NCI-H510A treated with DMSO at 0.1 percent for 48 hours (cell line): Measurements from ENCODE around the gene PNMA8C.

Experiments
- DNase-seq: peaks from one replicate; lab custom pipeline; 2025; lab: John Stamatoyannopoulos, UW

Gene PNMA8C

DNA sequence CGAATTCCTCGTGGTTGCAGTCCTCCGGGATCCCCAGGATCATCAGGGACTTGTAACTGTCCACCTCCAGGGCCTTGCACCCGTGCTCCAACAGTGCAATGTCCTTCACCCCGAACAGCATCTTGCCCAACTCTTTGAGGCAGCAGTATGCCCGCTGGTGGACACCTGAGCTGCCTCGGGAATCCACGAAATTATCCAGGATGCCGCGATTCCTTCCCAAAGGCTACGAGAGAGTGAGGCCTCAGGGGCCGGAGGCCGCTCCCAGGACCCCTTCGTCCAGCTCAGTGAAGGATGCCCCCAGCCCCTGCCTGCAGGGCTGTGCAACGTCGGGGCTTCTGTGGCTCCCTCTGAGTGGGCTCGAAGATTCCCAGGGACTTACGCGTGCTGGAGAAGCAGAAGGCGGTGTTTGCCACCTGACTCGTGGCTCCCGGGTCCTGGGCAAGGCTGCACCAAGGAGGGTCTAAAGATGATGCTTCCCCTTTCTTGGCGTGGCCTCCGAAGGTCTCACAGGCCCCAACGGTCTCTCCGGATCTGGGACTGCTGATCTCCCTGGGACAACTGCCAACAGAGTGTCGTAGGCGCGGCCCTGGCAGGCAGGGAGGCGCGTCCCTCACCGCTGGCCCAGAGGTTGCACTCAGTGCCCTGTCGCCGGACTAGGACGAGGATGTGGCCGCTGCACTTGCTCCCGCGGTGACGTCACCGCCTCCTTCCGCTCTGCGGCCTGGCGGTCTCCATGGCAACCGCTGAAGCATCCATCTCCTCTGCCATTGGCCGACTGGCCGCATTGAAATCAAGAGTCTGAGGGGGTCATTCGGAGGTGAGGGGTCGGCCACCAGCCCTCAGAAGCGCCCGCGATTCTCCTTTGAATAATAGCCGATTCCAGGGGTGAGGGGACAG lies at the start of gene PNMA8C:
Gene PNMA8C (minus strand): TSS at position 698 of the 897 bp plus-strand sequence. CDS start 577 bp downstream, at position 121.
- peak; percentile 68 for DNase-seq

DNA sequence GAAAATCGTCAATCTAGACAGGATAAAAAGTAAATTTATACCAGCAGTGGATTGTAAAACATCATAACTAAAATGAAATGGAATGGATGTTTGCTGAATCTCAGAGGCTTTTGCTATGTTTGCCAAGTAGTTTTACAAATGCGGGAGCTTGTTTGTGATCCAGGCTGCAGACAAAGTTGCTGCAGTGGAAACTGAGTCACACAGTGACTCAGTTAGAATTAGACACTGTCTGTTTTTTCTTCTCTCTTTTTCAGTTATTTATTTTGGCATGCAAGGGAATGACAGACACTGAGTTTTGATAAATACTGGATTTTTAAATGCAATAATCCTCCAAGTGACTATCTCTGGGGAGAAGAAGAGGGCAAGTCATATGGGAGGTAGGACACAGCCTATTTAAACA lies 47.2 kb upstream of the PNMA8C start:
- DNase-seq, result no peak

DNA sequence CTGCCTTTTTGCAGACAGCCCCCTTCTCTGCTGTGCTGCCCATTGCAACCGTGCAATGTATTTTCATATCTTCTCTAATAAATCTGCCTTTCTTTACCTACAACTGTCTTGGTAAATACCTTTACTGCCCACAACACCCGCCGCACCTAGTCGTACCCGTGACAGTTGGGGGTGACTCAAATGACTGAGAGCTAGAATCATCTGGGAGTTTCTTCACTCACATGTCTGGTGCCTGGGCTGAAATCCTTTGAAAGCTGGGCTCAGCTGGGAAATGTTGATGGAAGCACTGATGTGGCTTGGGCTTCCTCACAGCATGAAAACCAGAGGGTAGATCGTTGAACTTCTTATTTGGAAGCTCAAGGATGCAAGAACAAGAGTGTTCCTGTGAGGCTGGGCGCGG lies 45.5 kb upstream of the PNMA8C start:
- no peak for DNase-seq

DNA sequence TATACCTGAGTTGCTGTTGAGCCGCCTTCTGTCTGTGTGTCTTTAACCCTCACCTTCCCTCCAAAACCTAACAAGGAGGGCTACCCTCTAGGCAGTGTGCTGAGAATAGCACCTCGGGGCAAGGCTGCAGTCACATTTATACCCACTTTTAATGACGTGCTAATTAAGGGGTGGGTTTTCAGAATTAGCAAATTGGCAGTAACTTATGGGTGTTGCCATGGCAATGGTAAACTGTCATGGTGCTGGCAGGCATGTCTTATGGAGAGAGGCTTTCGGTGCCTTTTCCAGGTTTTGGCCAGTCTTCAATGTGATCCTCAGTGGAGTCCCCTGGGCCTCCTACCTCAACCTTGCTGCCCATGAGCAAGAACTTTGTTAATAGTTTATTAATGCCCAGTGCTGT lies 43.9 kb upstream of the PNMA8C start:
- no peak for DNase-seq

DNA sequence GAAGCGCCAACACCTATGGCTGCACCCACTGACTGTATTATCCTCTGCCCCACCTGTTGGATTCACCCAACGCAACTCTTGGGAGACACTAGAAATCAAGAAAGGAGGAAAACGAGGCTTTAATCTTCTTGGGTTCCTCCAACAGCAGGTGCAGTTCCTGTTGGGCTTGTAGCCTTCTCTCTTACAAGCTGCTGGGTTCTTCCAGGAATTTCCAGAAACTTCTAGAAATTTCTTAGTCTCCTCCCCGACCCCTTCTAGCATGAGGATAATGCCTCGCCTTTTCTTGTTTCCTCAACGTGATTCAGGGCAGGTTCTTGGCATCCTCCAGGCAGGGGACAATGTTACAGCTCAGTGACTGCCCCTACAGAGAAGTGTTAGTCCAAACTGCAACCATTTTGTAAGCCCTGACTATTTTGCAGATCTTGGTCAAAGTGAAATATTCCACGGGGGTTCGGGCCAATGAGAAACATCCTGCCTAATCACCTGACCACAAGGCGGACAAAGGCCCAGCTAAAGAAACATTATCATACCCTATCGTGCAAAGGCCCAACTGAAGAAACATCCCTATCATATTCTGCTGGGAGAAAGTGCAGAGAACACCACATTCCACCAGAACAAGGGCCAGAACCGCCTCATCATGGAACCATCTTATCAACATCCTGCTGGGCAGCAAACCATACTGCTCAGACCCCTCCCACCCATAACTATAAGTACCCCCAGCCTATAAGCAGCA lies 43.2 kb upstream of the PNMA8C start:
- DNase-seq, result peak; percentile 17

DNA sequence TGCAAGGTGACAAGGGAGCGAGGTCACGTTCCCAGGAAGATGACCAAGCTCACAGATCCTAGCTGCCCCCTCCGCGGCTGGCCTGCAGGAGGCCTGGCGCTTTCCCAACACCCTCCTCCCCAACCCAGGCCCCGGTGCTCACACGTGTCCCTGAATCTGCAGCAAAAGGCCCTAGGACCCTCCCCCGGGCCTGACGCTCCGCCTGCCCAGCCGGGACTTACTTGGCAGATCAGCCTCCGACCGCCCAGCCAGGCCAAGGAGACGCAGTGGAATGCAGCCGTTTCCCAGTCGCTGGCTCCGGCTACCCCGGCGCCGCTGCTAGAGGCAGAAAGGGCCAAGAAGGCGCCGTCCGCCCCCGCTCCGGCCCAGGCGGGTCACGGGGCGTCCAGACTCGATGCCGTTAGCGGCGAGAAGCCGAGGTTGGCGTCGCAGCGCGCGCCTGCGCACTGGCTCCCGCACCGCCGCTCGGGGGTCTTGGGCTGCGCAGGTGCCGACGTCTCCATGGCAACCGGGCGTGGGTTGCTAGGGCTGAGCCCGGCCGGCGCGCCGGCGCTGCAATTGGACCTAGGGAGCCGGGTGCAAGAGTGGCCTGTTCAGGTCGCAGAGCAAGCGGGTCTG lies 42.5 kb upstream of the PNMA8C start, which contains the start of gene PNMA8A:
Gene PNMA8A (minus strand): TSS at position 448 of the 618 bp plus-strand sequence. CDS start 528 bp downstream, outside the sequence.
- peak; percentile 60 for DNase-seq

DNA sequence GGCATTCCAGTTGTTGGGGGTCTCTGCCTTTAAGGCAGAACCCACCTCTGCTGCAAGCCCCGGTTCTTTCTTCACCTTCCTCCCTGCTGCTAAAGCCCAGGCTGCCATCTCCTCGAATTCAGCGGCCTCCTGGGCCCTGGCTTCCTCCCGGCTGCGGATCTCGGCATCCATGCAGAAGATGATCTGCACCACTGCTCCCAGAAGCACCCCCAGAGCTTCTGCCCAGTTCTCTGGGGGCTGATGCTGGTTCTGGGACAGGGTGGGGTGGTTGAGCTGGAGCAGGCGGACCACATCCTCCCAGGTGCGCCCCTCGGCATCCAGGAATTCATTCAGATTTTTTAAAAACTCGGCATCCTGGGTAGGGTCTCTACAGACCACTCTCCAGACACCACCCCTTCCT lies 41.6 kb upstream of the PNMA8C start:
- DNase-seq, result no peak

DNA sequence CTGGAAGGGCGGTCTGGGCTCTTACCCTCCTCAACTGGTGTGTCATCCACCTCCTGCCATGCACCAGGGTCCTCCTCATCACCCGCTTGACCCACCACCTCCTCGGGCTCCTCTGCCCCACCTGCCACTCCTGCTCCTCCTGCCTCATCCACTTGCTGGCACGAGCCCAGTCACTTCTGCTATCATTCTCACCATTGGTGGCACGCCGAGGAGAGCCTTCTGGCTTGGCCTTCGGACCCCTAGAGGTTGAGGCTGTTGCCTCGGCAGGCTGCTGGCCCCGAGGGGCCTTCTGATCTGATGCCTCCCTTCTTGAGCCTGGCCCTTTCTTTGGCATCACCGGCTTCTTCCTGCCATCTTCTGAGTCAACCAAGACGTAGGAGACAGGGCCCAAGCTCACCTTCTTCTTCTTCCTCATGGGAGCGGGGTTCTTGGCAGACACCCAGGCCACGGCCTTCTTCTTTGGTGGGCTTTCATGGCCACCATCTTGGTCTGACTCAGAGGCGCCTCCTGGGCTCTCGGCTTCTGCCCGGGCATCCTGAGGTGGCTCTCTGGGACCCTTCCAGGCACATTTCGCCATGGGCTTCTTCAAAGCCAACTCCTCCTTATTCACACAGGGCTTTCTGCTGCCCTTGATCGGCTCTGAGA lies 40.9 kb upstream of the PNMA8C start:
- no peak for DNase-seq

DNA sequence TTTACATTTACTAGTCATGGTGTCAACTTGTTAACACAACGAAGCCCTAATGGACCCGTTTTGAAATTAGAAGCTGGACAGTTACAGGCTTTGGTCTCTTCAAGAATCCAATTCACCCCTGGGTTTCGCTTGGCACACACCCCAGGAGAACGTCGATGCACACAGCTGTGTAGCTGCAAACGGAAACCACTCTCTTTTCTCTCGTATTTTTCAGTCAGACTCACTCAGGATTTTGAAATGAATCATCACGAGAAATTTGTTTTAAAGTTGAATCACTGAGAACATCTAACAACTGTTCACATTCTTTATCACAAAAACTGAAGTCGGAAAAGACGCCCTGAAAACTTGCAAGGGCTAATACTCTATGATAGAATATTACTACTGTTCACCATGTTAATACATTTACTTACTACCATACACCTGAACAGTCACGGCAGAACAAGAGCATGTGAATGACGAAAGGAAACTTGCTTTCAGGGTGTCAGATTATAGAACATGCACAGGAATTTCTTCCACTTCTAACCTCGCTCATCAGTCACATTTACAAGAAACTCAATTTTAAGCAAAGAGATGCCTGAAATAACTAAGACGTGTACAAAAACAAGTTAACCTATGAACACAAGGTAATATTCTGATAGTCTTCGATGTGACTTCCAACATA lies 37.9 kb upstream of the PNMA8C start:
- no peak for DNase-seq

DNA sequence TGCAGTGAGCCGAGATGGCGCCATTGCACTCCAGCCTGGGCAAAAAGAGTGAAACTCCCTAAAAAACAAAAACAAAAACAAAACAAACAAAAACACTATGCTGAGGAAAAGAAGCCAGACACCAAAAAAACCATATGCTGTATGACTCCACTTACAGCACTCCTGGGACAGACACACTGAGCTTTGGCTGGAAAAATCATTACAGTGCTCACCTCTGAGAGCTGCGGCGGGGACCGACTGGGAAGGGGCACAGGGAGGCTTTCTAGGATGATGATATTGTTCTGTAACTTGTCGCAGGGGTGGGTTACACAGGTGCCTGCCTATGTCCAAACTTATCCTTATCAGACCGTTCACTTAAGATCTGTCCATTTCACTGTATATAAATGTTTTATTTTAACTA lies 34.8 kb upstream of the PNMA8C start:
- DNase-seq, result no peak

DNA sequence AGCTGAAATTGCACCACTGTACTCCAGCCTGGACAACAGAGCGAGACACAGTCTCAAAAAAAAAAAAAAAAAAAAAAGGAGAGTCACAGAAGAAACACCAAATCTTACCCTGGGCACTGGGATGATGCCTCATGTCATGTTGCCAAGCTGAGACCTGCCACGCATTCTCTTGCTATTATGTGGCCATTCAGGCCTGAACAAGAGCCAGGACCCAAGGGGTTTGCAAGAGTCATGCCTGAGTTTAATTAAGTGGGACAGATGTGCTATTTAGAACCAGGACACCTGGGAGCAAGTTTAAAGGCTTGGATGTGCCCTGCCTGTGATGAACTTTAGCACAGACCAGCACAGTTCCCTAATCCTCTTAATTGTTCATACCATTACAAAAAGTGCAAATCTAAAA lies 32.8 kb upstream of the PNMA8C start:
- DNase-seq, result no peak

DNA sequence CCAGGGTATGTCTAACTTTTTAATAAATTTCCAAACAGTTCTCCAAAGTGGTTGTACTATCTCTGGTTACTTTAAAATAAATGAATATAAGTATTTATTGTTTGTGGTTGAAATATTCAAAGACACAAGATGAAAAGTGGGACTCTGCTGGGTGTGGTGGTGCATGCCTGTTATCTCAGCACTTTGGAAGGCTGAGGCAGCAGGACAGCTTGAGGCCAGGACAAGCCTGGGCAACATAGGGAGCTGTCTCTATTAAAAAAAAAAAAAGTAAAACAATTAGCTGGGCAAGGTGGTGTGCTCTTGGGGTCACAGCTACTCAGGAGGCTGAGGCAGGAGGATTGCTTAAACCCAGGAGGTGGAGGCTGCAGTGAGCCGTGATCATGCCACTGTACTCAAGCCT lies 32.2 kb upstream of the PNMA8C start:
- no peak for DNase-seq

DNA sequence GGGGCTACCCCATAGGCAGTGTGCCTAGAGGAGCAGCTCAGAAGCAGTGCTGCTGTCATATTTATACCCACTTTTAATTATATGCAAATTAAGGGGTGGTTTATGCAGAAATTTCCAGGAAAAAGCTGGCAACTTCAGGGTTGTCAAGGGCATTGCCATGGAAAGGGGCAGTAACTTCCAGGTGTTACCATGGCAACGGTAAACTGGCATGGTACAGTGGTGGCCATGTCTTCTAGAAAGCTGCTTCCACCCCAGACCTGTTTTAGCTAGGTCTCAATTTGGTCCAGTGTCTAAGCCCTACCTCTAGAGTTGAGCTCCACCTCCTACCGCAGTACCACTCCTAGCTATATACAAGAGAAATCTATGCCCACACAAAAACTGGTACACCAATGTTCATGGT lies 31.3 kb upstream of the PNMA8C start:
- DNase-seq, result no peak

DNA sequence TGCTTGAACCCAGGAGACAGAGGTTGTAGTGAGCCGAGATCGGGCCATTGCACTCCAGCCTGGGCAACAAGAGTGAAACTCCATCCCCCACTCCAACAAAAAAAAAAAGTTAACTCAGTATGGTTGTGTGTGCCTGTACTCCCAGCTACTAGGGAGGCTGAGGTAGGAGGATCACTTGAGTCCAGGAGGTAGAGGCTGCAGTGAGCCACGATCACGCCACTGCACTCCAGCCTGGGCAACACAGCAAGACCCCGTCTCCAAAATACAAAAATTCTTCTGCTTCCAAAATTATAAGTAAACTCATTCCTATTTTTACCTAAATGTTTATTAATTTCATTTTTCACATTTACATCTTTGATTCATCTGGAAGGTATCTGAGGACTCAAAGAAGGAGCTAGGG lies 28.2 kb upstream of the PNMA8C start:
- no peak for DNase-seq

DNA sequence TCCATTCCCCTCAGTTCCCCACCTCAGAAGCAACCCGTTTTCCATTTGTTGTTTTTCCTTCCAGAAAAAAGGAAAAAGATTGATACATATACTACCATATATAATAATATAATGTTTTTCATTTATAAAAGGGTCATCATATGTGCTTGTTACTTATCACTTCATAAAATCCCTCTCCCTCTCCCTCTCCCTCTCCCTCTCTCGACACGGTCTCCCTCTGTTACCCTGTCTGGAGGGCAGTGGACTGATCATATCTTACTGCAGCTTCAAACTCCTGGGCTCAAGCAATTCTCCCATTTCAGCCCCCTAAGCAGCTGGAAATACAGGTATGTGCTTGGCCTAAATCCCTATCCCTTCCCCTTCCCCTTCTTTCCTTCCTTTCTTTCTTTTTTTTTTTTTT lies 25.5 kb upstream of the PNMA8C start:
- no peak for DNase-seq

DNA sequence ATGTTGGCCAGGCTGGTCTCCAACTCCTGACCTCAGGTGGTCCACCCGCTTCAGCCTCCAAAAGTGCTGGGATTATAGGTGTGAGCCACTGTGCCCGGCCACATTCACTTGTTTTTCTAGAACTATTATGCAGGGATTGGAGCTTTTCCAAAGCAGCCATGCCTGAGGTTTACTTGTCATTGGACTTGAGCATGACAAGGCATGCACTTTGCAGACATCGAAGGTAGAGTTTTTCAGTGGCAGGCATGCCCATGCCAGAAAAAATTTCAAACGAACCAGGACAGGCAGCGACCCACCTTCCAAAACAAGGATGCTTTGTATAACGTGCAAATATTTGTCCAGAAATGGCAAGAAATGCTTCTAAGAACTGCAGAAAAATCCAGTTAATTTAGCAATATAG lies 24.9 kb upstream of the PNMA8C start:
- no peak for DNase-seq

DNA sequence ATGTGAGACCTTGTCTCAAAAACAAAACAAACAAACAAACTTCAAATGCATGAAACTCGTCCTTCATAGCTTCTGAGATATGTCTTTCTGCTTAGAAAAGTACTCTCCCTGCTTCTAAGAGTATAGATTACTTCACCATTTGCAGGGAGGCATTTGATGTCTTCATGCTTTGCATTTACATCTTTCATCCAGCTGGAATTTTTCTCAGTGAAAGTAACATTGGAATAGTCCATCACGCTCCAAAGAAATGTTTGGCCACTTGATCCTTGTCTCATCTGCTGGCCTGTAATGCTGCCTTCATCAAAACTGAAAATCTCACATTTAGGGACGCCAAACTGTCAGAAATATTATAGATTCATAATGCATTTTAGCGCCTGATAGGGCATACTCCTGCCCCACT lies 23.4 kb upstream of the PNMA8C start:
- DNase-seq, result no peak

DNA sequence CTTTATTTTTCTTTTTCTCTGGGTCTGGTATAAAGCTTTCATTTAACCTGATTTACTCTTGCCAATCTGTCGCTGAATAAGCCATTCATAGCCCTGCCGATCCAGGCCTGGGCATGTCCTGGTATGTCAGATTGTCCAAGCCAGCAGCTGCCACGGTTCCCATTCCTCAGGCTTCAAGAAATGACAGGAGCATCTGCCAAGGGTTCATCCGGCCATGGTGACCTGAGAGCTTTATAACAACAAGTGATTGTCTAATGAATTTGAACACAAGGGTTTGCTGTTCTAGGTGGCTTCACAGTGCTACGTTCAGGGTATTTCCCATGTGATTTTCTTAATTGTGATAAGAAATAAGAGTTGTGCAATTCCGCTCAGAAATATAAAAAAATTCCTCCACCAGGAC lies 22.6 kb upstream of the PNMA8C start:
- no peak for DNase-seq

DNA sequence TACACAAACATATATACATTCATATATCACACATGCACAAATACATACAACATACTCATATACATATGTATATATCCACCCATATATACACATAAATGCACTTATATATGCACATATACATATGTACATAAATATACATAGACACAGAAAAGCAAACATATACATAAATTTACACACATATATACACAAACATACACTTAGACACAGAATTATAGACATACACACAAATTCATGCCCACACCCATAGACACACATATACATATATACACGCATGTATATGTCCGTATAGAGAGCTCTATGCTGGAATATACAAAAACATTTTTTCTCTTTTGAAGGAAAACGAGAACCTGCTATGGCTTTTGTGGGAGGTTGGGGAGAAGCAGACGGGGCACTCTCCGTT lies 22.0 kb upstream of the PNMA8C start:
- DNase-seq, result no peak

DNA sequence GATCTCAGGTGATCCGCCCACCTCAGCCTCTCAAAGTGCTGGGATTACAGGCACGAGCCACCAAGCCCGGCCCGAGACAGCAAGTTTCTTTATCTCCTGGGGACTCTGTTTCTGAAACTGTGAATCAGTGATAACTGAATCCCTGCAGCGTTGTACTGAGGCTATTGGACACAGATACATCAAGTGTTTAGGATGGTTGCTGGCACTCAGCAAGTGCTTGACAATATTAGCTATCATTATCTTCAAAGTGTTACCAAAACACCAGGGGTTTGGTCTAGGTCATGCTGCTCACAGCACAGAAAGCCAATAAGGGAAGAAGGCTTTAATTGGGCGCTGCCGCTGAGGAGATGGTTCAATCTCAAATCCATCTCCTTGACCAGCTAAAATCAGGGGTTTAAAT lies 20.5 kb upstream of the PNMA8C start:
- DNase-seq, result no peak

DNA sequence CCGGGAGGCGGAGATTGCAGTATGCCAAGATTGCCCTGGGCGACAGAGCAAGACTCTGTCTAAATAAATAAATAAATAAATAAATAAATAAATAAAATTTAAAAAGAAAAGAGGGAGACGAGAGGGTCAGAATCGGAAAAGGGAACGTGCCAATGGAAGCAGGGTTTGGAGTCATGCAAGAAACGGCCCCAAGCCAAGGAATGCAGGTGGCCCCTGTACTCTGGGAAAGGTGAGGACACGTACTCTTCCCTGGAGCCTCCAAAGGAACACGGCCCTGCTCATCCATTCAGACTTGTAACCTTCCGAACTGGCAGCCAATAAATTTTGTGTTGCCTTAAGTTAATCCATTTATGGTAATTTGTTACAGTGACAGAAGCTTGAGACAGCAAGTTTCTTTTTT lies 19.9 kb upstream of the PNMA8C start:
- DNase-seq, result no peak

DNA sequence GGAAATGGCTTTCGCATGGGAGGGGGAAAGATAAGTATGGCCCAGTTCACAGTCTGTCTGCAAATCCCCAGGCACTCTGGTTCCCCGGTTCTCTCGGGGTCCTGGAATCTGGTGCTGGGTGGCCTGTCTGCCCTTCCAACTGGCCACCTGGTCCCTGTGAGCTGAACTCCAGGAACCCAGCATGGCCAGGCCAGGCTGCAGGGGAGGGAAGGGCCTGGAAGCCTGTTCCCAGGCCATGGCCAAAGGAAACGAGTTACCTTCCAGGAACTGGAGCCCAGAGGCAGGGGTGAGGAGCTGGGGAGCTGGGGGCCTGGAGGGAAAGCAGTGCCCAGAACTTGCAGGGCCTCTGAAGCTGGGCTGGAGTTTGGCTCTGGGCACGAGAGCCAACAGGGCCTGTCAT lies 19.1 kb upstream of the PNMA8C start:
- DNase-seq, result no peak
